Activated naive CD4-positive, alpha-beta T cell treated with anti-CD3 and anti-CD28 coated beads, Interleukin-2, amount 50 U/mL, for 24 hours (primary cell): ENCODE data around the gene DLL1.
A peak's percentile ranks its signal among the peaks of the same experiment; 100 is the strongest.

Experiments
- H3K27ac Mint-ChIP-seq: one replicate; pipeline ENCODE4 v1.8.0; 2021; ENCODE audit warnings: mild to moderate bottlenecking, mixed read lengths
- H3K27me3 Mint-ChIP-seq: one replicate; pipeline ENCODE4 v1.8.0; 2021; ENCODE audit warnings: mixed read lengths
- H3K36me3 Mint-ChIP-seq: one replicate; pipeline ENCODE4 v1.8.0; 2021; ENCODE audit warnings: mixed read lengths
- H3K4me1 Mint-ChIP-seq: one replicate; pipeline ENCODE4 v1.8.0; 2021; ENCODE audit warnings: mixed read lengths
- H3K4me3 Mint-ChIP-seq: one replicate; pipeline ENCODE4 v1.8.0; 2021; ENCODE audit warnings: mild to moderate bottlenecking, mixed read lengths
- H3K9me3 Mint-ChIP-seq: one replicate; pipeline ENCODE4 v1.8.0; 2021; ENCODE audit warnings: mixed read lengths

DLL1 gene

GRCh38 chr6:170288852-170289179, 2.1 kb downstream of the DLL1 start:
- H3K27me3 Mint-ChIP-seq = peaks cover 12% of the 10 kb centered on the region
- peaks cover 2% of the 10 kb centered on the region for H3K36me3 Mint-ChIP-seq
- H3K4me1 Mint-ChIP-seq = peaks cover 38% of the 10 kb centered on the region
- peak overlapping the region; percentile 82 for H3K4me3 Mint-ChIP-seq
- peak overlapping the region; percentile 12 for H3K27ac Mint-ChIP-seq
- H3K9me3 Mint-ChIP-seq = no peaks in the 10 kb centered on the region

DNA sequence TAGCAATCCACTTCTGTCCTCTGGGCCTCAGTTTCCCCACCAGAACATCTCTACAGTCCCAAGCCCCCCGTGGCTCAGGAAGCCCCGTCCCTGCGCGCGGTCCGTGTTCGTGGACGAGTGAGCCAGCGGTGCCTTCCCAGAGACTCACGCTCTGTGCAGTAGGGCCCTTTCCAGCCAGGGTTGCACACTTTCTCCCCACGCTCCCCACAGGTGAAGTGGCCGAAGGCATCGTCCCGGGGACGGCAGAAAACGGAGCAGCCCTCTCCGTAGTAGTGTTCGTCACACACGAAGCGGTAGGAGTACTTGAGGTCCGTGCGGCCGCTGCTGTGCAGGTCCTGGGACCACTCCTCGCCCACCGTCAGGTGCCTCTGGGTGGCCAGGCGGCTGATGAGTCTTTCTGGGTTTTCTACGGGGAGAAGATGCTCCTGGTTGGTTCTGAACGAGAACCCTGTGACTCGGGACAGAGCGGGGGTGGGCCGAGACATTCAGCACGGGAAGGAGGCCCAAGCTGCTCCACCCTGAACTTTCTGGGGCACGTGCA, 2.7 kb downstream of the DLL1 start:
- Mint-ChIP-seq H3K4me3 (peak overlapping the region; percentile 82), H3K9me3 (no peaks in the 10 kb centered on the region), H3K4me1 (peaks cover 32% of the 10 kb centered on the region), H3K36me3 (peaks cover 2% of the 10 kb centered on the region), H3K27me3 (peaks cover 6% of the 10 kb centered on the region), H3K27ac (no peak overlapping the region)

GRCh38 chr6:170287371-170287876, 3.5 kb downstream of the DLL1 start:
- Mint-ChIP-seq H3K27ac (no peak overlapping the region), H3K27me3 (peaks cover 3% of the 10 kb centered on the region), H3K4me3 (no peak overlapping the region), H3K9me3 (no peaks in the 10 kb centered on the region), H3K4me1 (peaks cover 24% of the 10 kb centered on the region), H3K36me3 (peaks cover 2% of the 10 kb centered on the region)

DNA sequence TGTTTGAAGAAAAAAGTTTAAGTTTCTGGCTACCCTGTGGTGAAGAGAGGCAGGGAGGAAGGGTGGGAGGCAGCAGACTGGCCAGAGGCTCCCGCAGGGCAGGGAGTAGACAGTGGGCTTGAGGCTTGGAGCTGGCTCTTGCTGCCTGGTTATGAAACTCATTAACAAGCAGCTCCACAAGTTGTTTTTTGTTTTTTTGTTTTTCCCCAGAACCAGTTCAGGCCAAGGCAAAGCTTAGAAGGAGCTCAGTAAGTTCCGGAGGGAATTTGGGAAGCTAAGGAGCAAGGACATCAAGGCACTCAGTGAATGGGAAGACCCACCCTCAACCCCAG, 4.0 kb downstream of the DLL1 start:
- H3K27me3 Mint-ChIP-seq = peaks cover 2% of the 10 kb centered on the region
- H3K27ac Mint-ChIP-seq = no peak overlapping the region
- H3K36me3 Mint-ChIP-seq = peaks cover 2% of the 10 kb centered on the region
- H3K4me1 Mint-ChIP-seq = peaks cover 19% of the 10 kb centered on the region
- H3K9me3 Mint-ChIP-seq = no peaks in the 10 kb centered on the region
- H3K4me3 Mint-ChIP-seq = no peak overlapping the region

DNA sequence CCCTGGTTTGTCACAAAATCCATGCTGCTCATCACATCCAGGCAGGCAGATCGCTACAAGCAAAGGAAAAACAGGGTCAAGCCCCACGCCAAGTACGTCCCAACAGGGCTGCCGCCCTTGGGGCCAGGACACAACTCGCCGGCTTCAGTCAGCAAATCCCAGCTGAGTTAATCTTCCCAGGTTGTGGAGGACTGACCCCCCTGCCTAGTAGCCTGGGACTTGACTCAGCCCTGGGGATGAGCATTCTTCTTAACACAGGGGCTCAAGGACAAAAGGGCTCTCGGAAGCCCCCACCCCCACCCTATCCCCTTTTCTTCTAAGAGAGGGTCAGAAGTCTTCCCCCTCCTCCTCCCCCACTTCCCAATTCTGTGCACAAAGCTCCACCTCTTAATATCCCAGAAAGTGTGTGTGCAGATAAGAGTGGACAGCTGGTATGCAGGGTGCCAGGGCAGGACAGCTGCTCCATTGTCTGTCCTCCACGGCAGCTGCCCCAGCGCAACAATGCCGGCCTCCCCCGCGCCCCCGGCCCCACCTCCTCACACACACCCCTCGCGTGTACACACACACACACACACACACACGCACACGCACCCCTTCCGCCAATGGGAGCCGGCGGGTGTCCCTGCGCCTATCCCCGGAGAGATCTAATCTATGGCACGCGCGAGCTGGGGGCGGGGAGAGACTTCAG, 4.5 kb downstream of the DLL1 start:
- Mint-ChIP-seq H3K4me1 (peaks cover 16% of the 10 kb centered on the region), H3K9me3 (no peaks in the 10 kb centered on the region), H3K27me3 (no peaks in the 10 kb centered on the region), H3K27ac (no peak overlapping the region), H3K4me3 (no peak overlapping the region), H3K36me3 (peaks cover 4% of the 10 kb centered on the region)

DNA sequence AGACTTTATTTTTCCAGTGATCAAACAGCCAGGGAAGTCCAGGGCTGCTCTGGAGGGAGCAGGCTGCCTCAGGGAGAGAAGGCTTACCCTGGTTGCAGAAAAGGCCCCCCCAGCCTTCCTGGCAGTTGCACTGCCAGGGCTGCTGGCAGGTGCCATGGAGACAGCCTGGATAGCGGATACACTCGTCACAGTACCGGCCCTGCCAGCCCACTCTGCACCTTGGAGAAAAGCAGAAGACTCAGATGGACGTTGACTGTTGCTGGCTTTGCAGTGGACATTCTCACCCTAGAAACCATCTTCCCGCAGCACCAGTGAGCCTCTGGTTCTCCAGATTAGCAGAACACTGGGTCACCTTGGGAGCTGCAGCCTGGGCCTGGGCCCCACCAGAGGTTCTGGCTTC, 5.4 kb downstream of the DLL1 start:
- Mint-ChIP-seq H3K4me1 (peaks cover 16% of the 10 kb centered on the region), H3K27ac (no peak overlapping the region), H3K27me3 (no peaks in the 10 kb centered on the region), H3K36me3 (peaks cover 4% of the 10 kb centered on the region), H3K9me3 (no peaks in the 10 kb centered on the region), H3K4me3 (no peak overlapping the region)

DNA sequence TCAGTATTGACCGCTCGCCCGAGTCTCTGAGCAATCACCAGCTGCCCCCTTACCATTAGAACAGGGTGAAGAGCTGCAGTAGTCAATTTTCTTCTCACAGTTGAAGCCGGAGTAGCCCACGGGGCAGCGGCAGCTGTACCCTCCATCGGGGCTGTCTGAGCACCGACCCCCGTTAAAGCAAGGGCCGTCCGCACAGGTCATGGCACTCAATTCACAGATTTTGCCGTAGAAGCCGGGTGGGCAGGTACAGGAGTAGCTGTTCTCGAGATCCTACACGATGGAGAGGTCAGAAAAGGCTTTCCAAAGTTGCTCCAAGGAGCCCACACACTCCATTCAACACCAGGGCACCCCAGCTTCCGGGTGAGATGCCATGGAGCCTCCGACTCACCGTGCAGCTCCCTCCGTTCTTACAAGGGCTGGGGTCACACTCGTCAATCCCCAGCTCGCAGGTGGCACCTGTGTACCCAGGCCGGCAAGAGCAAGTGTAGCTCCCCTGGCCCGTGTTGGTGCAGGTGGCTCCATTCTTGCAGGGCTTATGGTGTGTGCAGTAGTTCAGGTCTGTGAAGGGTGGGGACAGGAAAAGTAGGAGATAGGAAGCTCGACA, 5.9 kb downstream of the DLL1 start:
- peaks cover 4% of the 10 kb centered on the region for H3K36me3 Mint-ChIP-seq
- H3K27me3 Mint-ChIP-seq = no peaks in the 10 kb centered on the region
- H3K4me1 Mint-ChIP-seq = peaks cover 12% of the 10 kb centered on the region
- H3K27ac Mint-ChIP-seq = no peak overlapping the region
- H3K4me3 Mint-ChIP-seq = no peak overlapping the region
- H3K9me3 Mint-ChIP-seq = no peaks in the 10 kb centered on the region

DNA sequence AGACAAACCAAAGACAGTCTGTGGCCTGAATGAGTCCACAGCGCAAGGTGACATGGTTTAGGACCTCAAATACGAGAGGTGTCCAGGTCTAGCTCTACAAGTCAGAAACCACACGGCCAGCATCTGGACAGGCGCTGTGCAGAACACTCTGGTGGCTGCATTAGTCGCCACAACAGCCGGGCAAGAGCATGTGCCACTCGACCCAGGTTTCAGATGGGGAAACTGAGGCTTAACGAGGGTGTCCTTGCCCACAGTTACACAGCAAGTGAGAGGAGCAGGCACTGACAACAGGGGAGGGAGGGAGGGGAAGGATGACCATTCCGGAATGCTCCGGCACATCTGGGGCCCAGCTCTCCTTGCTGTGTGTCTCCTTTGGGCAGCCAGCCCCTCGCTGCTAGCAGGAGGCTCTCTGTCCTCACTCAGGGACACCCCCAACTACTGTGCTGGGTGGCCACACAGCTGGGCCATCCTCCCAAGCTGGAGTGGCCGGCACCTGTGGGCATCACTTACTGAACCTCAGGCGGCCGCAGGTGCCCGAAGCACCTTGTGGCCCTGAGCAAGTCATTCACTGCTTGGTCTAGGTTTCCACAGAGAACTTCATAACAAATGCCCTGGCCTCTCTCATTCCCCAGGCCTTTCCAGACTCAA, 6.6 kb downstream of the DLL1 start:
- Mint-ChIP-seq H3K36me3 (peaks cover 4% of the 10 kb centered on the region), H3K9me3 (no peaks in the 10 kb centered on the region), H3K4me1 (peaks cover 19% of the 10 kb centered on the region), H3K27ac (no peak overlapping the region), H3K27me3 (no peaks in the 10 kb centered on the region), H3K4me3 (no peak overlapping the region)

- no peak overlapping the region for H3K27ac Mint-ChIP-seq
- peaks cover 2% of the 10 kb centered on the region for H3K36me3 Mint-ChIP-seq
- H3K4me3 Mint-ChIP-seq = no peak overlapping the region
- peaks cover 21% of the 10 kb centered on the region for H3K4me1 Mint-ChIP-seq
- no peaks in the 10 kb centered on the region for H3K9me3 Mint-ChIP-seq
- no peaks in the 10 kb centered on the region for H3K27me3 Mint-ChIP-seq
These were observed 7.4 kb downstream of the DLL1 start for GRCh38 chr6:170283212-170284081.

GRCh38 chr6:170282512-170283158, 8.2 kb downstream of the DLL1 start:
- H3K27ac Mint-ChIP-seq = no peak overlapping the region
- H3K9me3 Mint-ChIP-seq = no peaks in the 10 kb centered on the region

DNA sequence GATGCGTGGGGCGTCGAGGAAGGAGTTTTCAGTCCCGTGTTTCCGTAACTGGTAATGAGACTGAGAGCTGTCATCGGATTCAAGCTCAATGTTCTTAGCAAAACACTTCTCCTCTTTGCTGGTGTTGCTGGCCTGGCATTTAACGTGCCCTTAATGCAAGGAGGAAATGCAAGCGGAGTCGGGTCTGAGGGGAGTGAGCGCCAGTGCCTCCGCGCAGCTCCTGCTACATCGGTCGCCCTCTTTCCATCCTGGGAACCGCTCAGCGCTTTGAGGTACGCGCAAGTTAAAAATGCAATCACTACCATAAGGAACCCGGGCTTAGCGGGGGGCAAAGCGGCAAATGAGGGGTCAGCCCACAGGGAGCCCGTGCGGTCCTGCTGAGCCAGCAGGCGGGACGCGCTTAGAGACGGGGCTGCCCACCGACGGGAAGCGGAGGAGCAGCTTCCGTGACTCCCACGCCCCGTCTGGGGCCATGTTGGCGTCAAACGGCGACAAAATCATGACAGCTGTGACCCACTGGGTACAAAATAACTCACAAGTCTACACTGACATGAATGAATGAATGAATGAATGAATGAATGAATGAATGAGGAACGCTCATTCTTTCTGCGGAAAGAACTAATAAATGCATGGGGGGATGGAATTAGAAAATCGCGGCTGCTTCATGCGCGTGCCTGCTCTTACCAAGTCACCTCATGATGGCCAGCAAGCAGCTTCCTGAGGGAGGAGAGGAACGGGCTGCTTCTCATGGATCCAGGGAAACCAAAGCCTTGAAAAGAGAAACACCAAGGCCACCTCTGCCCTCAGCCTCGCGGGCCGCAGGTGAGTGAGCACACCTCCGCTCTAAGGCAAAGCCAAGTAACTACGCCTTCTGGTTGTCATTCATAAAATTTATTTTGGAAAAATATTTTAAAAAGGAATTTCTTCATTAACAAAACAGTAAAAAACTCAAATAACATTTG, 9.3 kb downstream of the DLL1 start:
- H3K27me3 Mint-ChIP-seq = no peaks in the 10 kb centered on the region
- no peak overlapping the region for H3K4me3 Mint-ChIP-seq
- no peak overlapping the region for H3K27ac Mint-ChIP-seq
- no peaks in the 10 kb centered on the region for H3K9me3 Mint-ChIP-seq
- H3K36me3 Mint-ChIP-seq = peaks cover 4% of the 10 kb centered on the region
- peaks cover 30% of the 10 kb centered on the region for H3K4me1 Mint-ChIP-seq

More at GRCh38 chr6:170282512-170283158, 8.2 kb downstream of the DLL1 start:
- Mint-ChIP-seq H3K4me1 (peaks cover 25% of the 10 kb centered on the region), H3K4me3 (no peak overlapping the region), H3K36me3 (peaks cover 2% of the 10 kb centered on the region), H3K27me3 (no peaks in the 10 kb centered on the region)

GRCh38 chr6:170280689-170281045, 10.2 kb downstream of the DLL1 start:
- Mint-ChIP-seq H3K36me3 (peaks cover 4% of the 10 kb centered on the region), H3K27me3 (no peaks in the 10 kb centered on the region), H3K9me3 (no peaks in the 10 kb centered on the region), H3K4me1 (peaks cover 30% of the 10 kb centered on the region), H3K4me3 (peak overlapping the region; percentile 45), H3K27ac (peak overlapping the region; percentile 55)

DNA sequence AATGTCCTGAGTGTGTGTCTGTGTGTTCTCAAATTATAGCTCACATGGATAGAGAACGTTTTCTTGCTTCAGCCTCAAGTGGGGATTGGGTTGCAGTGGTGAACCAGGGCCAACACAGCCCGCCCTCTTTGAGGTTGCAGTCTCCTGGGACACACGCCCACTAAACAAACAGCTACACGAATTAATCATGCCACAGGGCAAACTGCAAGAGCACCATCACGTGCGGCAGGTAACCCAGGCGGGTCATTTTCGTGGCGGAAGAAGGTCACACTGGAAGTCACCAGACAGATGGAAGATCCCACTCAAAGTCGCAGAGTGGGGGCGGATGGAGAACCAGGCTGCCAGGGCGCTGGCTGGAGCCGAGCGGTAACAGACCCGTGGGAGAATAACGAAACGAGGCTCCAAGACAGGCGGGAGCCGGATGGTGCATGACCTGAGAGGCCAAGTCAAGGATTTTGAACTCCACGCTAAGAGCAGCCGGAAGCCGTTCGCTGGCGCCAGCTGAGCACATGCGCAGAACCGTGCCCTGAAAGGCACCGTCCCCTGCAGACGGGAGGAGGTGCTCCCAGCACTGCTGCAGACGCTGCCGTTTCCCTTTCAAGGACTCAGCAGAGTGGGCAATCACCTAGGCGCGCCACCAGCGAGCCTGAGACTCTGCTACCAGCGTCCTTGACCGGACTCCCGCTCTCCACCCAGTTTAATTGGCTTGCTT, 10.7 kb downstream of the DLL1 start:
- Mint-ChIP-seq H3K9me3 (no peaks in the 10 kb centered on the region), H3K4me3 (peak overlapping the region; percentile 61), H3K27me3 (no peaks in the 10 kb centered on the region), H3K4me1 (peaks cover 30% of the 10 kb centered on the region), H3K36me3 (peaks cover 4% of the 10 kb centered on the region), H3K27ac (peak overlapping the region; percentile 74)

DNA sequence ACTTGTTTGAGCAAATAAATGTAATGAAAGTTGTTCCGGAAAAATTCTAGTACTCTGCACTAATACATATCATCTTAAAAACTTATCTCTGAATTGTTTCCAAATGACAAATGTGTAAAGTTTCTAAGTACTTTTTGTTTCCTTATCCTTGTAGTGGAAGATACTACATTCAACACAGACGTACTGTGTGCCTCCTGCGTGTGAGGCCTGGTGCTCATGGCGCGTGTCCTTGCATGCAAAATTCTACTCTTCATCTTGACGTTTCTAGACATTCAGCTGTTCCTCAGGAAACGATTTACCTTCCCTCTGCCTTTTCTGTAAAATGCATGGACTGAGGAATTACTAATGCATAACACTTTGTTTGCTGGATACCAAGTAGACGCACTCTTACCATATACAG, 11.5 kb downstream of the DLL1 start:
- no peak overlapping the region for H3K4me3 Mint-ChIP-seq
- H3K36me3 Mint-ChIP-seq = peaks cover 4% of the 10 kb centered on the region
- H3K27ac Mint-ChIP-seq = peak overlapping the region; percentile 77
- no peaks in the 10 kb centered on the region for H3K9me3 Mint-ChIP-seq
- H3K27me3 Mint-ChIP-seq = no peaks in the 10 kb centered on the region
- peaks cover 30% of the 10 kb centered on the region for H3K4me1 Mint-ChIP-seq
